PC-9 (cell line): ENCODE results near the gene FAM151A.

Source experiments
- EZH2 ChIP-seq: fragments of 200-600 bp; sonication (generic); IDR thresholded peaks from 2 replicates; pipeline ENCODE4 v1.8.0; 2017; ENCODE audit warnings: antibody characterized with exemption, low read depth
- TF ChIP-seq, protein P1 (sequence below): fragments of 200-600 bp; sonication (generic); conservative IDR thresholded peaks from 2 replicates; pipeline ENCODE4 v1.6.1; 2017; ENCODE audit warnings: mixed run types, antibody characterized with exemption, mild to moderate bottlenecking, moderate library complexity

- TF ChIP-seq, protein P1, sequence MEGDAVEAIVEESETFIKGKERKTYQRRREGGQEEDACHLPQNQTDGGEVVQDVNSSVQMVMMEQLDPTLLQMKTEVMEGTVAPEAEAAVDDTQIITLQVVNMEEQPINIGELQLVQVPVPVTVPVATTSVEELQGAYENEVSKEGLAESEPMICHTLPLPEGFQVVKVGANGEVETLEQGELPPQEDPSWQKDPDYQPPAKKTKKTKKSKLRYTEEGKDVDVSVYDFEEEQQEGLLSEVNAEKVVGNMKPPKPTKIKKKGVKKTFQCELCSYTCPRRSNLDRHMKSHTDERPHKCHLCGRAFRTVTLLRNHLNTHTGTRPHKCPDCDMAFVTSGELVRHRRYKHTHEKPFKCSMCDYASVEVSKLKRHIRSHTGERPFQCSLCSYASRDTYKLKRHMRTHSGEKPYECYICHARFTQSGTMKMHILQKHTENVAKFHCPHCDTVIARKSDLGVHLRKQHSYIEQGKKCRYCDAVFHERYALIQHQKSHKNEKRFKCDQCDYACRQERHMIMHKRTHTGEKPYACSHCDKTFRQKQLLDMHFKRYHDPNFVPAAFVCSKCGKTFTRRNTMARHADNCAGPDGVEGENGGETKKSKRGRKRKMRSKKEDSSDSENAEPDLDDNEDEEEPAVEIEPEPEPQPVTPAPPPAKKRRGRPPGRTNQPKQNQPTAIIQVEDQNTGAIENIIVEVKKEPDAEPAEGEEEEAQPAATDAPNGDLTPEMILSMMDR = no peak
- no peak for TF ChIP-seq EZH2
These were observed at the start of gene FAM151A for GRCh38 chr1:54623216-54624007.
